Occipital lobe (tissue), 2 donors: Measurements from ENCODE around the gene EIF5. TPM values are rescaled to one million over a fixed set of nuclear protein-coding genes. Genes with fewer than 3 reads are reported as not detected.
A peak's percentile ranks its signal among the peaks of the same experiment; 100 is the strongest.

ENCODE experiments used
- DNase-seq: peaks from one replicate; lab custom pipeline; 2025; lab: John Stamatoyannopoulos, UW
- total RNA-seq: library from RNA; depleted of rRNA; stranded (reverse); fragments of >200 nt; gene quantifications from one replicate; pipeline ENCODE4 v1.2.3, GENCODE V29; 2014

The EIF5 gene
- 122 TPM for total RNA-seq

GRCh38 chr14:103333754-103334643, at the start of gene EIF5:
Gene EIF5, plus strand, starts transcription at chr14:103334237. Its CDS starts 1,624 bp downstream, at chr14:103335861.
- DNase-seq: peak; percentile 98

GRCh38 chr14:103284574-103285467, 49.2 kb upstream of the EIF5 start:
- DNase-seq: no peak

- DNase-seq: no peak
These were observed 47.6 kb upstream of the EIF5 start for GRCh38 chr14:103286460-103286859.

- DNase-seq: no peak
These were observed 46.8 kb upstream of the EIF5 start for GRCh38 chr14:103286968-103287850.

- DNase-seq: no peak
These were observed 45.8 kb upstream of the EIF5 start for GRCh38 chr14:103288076-103288766.

- DNase-seq: no peak
These were observed 44.0 kb upstream of the EIF5 start for GRCh38 chr14:103290056-103290455.

GRCh38 chr14:103290494-103290893, 43.5 kb upstream of the EIF5 start:
- DNase-seq: no peak

GRCh38 chr14:103290961-103291360, 43.1 kb upstream of the EIF5 start:
- no peak for DNase-seq

- DNase-seq: peak; percentile 29
These were observed 41.3 kb upstream of the EIF5 start for GRCh38 chr14:103292426-103293374.

- DNase-seq: no peak
These were observed 40.6 kb upstream of the EIF5 start for GRCh38 chr14:103293465-103293864.

- DNase-seq: no peak
These were observed 39.9 kb upstream of the EIF5 start for GRCh38 chr14:103294091-103294490.

- DNase-seq: no peak
These were observed 38.0 kb upstream of the EIF5 start for GRCh38 chr14:103296007-103296406.

- no peak for DNase-seq
These were observed 37.0 kb upstream of the EIF5 start for GRCh38 chr14:103296987-103297386.

- no peak for DNase-seq
These were observed 35.4 kb upstream of the EIF5 start for GRCh38 chr14:103298620-103299019.

GRCh38 chr14:103301512-103302354, 32.3 kb upstream of the EIF5 start:
- no peak for DNase-seq

- no peak for DNase-seq
These were observed 31.1 kb upstream of the EIF5 start for GRCh38 chr14:103302966-103303365.

GRCh38 chr14:103304706-103305105, 29.3 kb upstream of the EIF5 start:
- DNase-seq: no peak
